Activated CD4-positive, CD25-positive, alpha-beta regulatory T cell treated with anti-CD3 and anti-CD28 coated beads, Interleukin-2, amount 50 U/mL, for 16 hours (primary cell): Measurements from ENCODE around the gene NPAT.
A peak's percentile ranks its signal among the peaks of the same experiment; 100 is the strongest.
"Not testable (repeated sequence)": the region's sequence is repeated elsewhere in the genome, so short reads cannot be mapped to it uniquely, and the experiment has no call there.

Experiments
- DNase-seq: peaks from one replicate; pipeline ENCODE4 v3.0.0-alpha.2; 2020; ENCODE audit warnings: low read depth, low spot score

Gene NPAT

DNA sequence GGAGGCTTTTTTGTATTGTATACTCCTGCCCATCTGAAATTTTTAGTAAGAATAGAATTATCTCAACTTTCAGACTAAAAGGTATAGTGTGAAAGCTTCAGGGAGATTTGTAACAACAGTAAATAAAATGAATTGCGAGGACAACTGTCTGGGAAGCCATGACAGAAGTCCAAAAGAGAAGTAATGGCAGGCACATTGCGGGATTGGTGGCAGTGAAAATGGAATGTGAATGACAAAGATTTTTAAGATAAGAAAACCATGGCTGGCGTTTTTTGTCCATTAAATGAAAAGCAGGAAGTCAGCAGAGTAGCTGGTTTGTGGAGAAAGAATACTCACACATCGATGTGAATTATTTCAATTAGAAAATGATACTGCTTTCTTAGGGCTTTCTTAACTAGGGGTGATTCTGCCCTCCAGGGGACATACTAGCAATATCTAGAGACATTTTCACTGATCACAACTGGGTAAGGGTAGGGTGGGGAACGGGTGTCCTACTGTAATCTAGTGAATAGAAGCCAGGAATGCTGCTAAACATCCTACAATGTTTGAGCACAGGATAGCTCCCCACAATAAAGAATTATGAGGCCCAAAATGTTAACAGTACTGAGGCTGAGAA is 1.6 kb downstream of the NPAT start:
- DNase-seq: no peak

DNA sequence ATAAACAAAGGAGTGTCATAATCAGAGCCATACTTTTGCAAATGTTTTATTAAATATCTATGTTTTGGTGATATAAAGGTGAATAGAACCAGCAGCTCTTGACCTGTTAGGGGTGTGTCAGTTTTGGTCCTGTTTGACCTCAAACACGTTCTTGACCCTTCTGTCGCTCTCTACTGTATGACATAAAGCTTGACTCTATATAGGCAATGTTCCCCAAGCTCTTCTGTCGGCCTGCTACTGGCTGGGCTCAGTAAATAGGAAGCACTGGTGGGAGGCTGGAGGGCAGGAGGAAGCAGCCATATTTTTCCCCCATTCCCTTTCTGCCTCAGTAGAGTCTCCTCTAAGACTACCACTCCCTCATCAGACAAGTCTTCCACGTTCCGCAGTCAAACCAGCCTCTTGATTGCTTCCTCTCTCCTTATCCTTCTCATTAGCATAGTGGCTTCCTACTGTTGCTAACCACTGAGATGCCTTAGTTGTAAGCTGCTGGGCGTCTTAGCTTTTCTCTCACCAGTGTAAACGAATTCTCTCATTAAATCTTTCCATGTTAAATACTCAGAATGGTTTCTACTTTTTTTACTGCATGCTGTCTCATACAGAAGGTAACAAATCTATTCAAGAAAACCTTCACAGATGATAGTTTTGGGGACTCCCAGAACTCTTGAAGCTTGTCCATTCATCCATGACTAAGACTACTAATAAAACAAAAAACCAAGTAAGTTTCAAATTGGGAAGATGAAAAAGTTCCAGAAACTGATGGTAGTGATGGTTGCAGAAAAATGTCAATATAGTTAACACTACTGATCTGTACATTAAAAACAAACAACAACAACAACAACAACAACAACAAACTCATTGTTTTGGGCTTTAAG is 3.3 kb downstream of the NPAT start:
- no peak for DNase-seq

DNA sequence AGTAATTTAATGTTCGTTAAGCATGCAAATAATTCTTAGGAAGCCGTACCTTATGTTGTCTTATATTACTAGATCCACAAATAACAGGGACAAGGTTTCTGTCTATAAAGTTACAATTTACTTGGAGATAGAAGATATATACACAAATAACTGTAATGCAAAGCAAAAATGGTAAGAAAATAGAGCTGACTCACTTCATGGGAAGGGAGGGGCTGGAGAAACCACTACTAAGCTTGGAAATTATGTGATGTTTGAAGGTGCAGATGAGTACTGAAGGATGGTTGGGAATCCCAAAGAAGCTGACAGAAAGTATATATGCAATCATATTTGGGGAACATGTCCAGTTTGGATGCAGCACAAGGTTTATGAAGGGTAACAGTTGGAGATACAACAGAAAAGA is 4.0 kb downstream of the NPAT start:
- DNase-seq: no peak

DNA sequence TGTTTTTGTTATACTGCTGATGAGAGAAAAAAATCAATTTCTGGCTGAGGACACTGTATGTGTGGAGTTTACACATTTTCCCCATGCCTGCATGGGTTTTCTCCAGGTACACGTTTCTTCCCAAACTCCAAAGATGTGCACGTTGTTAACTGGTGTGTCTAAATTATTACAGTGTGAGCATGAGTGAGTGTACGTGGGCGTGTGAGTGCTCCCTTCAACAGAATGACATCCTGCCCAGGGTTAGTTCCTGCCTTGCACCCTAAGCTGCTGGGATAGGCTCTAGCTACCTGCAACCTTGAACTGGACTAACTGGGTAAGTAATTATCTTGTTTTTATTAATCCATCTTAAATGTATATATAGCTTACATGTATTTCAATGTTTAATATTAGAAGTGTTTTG is 5.5 kb downstream of the NPAT start:
- DNase-seq: no peak

DNA sequence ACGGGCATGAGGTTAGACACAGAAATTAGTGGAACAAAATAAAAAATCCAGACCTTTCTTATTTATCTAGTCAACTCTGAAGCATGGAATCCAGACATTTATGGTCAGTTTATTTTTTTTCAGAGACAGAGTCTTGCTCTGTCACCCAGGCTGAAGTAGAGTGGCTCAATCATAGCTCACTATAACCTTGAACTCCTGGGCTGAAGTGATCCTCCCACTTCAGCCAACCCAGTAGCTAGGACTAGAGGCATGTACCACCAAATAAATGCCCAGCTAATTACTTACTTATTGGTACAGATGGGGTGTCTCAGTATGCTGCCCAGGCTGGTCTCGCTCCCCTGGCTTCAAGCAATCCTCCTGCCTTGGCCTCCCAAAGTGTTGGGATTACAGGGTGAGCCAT is 8.7 kb downstream of the NPAT start:
- no peak for DNase-seq

DNA sequence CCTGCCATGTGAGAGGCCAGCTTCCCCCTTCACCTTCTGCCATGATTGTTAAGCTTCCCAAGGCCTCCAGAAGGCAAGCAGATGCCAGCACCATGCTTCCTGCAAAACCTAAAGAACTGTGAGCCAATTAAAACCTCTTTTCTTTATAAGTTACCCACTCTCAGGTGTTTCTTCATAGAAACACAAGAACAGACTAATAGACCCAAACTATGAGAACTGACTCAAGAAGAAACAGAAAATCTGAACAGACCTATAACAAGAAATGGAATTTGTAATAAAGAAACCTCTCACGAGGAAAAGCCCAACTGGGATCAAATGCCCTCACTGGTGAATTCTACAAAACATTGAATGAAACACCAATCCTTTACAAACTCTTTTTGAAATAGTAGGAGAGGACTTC is 12.0 kb downstream of the NPAT start:
- DNase-seq: no peak

DNA sequence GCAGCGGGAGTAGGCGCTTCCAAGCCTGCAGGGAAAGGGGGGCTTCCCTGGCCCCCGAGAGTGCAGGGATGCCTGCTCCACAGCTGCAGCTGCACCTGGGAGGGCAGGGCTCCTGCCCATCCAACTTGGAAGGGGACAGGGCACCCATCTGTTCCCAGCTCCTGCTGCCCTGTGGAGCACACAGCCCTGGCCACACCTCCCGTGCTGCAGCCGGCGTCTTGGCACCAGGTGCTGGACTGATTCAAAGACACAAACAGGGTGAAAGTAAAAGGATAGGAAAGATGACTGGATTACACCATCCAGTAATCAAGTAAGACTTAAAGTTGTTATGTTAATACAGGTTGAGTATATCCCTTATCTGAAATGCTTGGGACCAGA is 14.8 kb downstream of the NPAT start:
- DNase-seq: no peak

DNA sequence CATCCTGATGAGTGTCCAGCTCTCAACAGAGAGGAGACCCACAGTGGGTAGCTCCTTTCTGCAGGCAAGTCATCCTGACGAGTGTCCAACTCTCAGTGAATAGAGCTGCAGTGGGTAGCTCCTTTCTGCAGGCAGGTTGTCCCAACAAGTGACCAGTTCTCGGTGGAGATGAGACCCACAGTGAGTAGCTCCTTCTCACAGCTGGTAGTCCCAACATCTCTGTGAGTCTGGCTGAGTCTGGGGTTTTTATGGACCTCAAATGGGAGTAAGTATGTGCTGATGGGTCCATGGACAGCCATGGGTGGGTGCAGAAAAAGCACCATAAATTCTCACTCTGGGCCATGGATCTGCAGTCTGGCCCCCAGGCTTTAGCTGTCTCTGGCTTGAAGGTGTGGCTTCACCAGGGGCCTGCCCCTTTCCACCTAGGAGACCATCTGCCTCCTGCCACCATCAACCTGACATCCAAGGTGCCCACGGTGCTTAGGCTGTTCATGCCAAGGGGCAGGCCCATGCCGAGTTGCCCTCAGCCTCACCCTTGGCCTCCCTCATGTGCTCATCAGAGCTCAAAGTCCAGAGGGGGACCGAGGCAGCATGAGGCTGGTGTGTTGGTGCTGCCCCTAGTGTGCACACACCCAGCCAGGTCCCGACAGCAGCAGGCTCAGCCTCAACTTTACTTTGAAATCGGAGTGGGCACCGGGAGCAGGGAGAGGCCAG is 15.3 kb downstream of the NPAT start:
- no peak for DNase-seq

DNA sequence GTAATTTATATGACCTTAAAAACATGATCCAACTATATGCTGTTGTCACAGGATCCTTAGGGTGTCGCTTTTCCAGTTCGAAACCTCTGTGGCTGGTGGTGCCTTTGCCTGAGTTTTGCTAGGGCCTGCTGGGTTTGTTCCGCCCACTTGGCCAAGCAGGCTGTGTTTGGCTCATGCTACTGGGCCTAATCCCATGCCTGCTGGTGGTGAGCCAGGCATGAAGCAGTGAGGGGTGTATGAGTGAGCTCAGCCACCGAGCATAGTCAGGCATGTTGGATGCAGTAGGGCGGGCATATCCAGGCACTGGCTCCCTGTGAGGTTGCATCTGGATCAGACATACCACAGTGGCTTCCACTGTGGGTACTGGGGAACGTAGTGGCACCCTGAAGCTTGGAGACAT is 16.3 kb downstream of the NPAT start:
- no peak for DNase-seq

DNA sequence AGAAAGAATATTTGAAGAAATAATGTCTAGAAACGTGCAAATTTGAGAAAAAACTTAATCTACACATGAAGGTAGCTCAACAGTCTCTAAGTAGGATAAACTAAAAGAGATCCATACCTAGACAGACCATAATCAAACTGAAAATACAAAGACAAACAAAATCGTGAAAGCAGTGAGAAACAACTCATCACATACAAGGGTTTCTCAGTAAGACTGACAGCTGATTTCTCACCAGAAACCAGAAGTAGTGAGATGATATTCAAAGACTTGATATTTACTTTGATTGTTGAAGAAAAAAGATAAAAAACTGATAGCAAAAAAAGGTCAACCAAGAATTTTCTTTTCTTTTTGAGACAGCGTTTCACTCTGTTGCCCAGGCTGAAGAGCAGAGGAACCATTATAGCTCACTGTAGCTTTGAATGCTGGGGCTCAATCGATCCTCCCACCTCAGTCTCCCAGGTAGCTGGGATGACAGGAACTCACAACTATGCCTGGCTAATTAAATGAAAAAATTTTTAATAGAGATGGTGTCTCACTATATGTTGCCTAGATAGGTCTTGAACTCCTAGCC is 17.4 kb downstream of the NPAT start:
- no peak for DNase-seq

DNA sequence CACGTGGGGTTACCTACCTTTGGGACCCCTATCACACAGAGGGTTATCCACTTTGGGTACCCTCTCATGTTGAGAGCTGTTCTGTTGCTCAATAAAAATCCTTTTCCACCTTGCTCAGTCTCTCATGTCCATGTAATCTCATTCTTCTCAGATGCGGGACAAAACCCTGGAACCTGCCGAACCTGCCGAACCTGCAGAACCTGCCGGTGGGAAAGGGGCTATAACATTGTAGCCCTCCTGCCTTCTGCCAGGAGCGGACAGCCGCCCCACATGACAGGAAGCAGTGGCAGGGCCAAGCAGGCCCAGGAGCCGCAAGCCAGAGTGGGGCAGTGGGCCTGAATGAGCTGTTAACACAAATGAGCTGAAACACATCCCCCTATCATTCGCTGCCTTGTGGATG is 18.1 kb downstream of the NPAT start:
- no peak for DNase-seq

DNA sequence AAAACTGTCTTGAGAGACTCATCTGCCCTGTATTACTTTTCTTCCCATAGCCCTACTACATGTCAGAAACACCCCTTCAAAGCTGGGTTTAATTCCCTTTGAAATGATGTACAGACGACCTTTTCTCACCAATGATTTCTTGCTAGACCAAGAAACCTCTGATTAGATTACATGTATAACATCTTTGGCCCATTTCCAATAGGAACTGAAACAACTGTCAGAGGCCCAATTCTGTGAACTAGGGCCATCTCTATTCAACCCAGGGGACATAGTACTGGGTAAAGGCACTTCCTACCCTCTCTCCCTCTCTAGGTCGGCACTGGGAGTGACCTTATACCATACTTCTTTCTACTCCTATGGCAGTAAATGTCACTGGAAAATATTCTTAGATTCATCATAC is 19.4 kb downstream of the NPAT start:
- DNase-seq: no peak

DNA sequence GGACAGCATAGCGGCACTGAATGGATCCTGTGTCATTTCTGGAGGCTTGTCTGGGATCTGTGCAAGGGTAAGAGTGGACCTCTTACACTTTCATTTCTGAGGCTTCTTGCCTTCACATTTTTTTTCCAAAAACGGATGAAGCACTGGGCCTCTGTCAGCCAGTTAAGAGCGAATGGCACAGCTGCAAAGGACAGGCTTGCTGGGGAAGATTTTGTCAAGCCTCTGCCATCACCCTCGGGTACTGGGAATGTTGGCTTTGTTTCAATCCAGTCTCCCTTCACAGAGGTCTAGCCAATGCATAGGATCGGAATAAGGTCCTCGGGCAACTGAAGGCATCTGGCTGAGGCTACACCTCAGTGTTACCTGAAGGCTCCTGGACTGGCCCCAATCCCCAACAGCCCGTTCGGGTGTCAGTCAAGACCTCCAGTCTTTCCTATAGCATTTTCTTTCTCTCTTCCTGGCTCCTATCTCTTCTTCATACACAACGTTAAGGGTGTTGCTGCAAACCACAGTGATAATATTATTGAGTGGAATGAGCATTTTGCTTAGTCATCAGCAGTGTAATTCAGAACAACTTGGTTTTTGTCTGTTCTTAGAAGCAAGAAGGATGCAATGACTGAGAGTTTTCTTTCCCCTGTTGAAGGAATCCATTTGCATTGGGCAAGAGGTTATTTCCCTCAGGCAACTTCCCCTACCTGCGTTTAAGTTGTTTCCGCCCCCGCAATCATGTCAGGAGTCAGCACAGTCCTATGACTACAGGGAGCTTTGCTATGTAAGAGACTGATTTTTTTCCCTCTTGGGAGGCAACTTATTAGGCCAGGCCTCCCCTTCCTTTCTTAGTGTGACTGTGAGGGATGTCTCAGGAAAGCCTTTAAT is 22.8 kb downstream of the NPAT start:
- DNase-seq: peak; percentile 21

DNA sequence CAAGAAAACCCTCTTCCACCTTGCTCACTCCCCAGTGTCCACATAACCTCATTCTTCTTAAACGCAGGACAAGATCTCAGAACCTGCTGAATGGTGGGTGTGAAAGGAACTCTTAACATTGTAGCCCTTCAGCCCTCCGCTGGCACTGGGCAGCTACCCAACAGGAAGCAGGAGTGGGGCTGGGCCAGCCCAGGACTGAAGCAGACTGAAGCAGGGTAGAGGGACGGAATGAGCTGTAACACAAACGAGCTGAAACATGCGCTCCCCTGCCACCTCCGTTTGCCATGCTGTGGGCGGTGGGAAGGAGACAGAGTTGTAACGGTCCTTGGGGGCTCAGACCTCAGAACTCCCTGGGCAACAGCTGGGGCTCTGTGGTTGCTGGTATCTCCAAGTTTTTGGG is 23.6 kb downstream of the NPAT start:
- no peak for DNase-seq

DNA sequence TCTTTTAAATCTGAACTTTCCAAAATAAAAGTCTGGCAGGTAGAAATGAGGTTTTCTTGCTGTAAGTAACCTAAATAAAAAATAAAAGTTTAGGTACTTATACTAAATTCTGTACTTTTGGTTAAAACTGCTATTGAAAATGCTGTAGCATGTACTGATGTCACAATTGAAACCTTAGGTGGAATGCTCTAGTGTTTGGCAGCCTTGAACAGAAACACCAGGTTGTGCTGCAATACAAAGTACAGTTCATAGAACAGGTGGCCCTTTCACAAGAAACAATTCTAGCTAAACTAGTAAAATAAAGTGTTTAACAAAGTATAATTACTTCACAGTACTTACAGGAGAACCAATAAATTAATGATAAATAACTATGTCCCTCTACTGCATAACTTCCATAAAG is 25.1 kb downstream of the NPAT start:
- DNase-seq: no peak

DNA sequence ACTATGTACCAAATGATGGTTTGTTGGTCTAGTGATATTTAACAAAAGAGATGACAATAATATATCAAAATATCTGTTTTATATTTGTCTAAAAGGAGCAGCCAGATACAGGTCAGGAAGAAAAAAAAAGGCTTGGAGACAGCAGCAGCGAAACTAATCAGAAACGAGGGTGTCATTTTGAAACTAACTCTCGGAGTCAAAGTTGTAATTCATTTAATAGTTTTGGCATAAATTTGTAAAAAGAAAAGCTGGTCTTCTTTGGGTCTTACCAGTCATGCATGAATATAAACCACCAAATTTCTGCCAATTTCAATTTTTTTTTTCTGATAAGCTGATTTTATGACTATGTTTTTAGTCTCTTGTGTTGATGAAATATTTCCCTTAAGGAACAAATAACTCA is 25.5 kb downstream of the NPAT start:
- no peak for DNase-seq

DNA sequence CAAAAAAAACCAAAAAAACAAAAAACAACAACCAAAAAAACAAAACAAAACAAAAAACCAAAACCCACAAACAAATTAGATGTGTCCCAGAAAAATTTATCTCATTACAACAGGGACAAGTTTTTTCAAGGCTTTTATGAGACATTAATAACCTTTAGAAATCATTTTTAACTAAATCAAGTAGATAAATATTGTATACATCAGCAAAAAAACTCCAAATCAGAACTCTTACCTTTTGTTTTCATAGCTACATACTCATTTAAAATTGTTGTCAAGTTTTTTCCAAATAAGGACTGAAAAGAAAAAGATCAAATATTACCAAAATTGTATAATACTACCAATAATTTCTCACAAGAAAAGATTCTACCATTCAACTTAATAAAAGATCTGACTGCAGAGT is 28.7 kb downstream of the NPAT start:
- DNase-seq: no peak

DNA sequence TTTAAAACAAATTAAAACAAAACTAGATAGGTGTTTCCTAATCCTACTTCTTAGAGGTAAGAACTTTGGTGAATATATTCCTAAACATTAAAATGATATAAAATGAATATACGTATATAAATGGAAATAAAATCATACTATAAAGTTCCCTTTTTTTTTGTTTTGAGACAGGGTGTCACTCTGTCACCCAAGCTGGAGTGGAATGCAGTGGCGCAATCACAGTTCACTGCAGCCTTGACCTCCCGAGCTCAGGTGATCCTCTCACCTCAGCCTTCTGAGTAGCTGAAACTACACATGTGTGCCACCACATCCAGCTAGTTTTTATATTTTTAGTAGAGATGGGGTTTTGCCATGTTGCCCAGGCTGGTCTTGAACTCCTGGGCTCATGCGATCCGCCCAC is 44.9 kb downstream of the NPAT start:
- no peak for DNase-seq

DNA sequence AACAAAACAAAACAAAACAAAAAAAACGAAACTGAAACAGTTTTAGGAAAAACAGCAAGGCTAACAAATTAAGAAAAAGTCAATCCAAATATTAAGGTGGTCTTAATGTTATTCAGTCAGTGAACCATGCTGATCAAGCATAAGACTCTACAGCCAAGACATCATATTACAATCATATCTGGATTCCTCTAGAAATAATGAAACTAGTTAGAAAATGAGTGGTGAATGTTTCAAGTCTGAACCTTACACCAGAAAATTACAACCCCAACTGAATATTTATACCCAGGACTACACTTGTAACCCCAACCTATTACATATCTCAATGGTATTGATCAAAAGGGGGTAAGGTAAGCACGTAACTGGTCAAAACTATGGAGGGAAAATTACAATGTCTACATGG is 52.3 kb downstream of the NPAT start:
- DNase-seq: no peak

DNA sequence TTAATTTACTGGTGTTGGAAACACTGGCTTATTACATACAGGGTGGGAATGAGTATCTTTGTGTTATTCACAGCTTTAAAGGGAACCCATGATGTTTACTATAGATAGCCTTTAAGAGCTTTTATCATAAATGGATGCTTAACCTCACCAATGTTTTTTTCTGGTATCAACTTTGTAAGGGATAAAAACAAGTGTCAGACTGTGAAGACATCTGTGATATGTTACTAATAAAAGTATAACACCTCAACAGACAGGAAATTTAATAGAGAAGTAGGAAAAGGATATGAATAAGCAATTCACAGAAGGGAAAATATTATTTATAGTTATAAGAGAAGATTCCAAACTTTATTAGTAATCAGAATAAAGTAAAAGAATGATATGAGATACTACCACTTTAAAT is 54.8 kb downstream of the NPAT start:
- no peak for DNase-seq

DNA sequence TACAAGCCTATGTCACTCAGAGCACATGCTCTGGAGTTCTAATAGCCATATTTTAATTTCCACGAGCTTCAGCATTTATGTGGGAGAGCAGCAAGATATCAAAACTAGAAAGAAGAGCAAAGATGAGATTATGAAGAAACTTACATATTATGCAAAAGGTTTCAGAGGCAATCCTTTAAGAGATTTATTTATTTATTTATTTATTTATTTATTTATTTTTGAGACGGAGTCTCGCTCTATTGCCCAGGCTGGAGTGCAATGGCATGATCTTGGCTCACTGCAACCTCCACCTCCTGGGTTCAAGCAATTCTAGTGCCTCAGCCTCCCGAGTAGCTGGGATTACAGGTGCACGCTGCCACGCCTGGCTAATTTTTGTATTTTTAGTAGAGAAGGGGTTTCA is 59.6 kb downstream of the NPAT start:
- DNase-seq: not testable (repeated sequence)
